Activated B cell treated with CpG ODN at 0.5 μM for 24 hours (primary cell): Measurements from ENCODE around the gene SWI5. TPM values are rescaled to one million over a fixed set of nuclear protein-coding genes. Genes with fewer than 3 reads are reported as not detected.

Source experiments
- ATAC-seq: fragments of 200-7000 bp; cut with Tn5 transposase; one replicate; pipeline ENCODE4 v1.10.0; 2021; ENCODE audit warnings: low read depth, mild to moderate bottlenecking, moderate library complexity
- CTCF ChIA-PET: fragments of 350-600 bp; sonication (Branson Sonifier 250); formaldehyde crosslinking; loops from one replicate; lab custom pipeline; 2021; ENCODE audit warnings: antibody characterized with exemption; lab: Charles Lee
- POLR2A ChIA-PET: fragments of 350-600 bp; sonication (Branson Sonifier 250); formaldehyde crosslinking; loops from one replicate; lab custom pipeline; 2021; ENCODE audit warnings: antibody characterized with exemption; lab: Charles Lee
- DNase-seq: peaks from one replicate; pipeline ENCODE4 v3.0.0; 2022
- H3K27ac Mint-ChIP-seq: one replicate; pipeline ENCODE4 v1.8.0; 2020; ENCODE audit warnings: mixed read lengths
- H3K27me3 Mint-ChIP-seq: one replicate; pipeline ENCODE4 v1.8.0; 2021; ENCODE audit warnings: mixed read lengths
- H3K36me3 Mint-ChIP-seq: one replicate; pipeline ENCODE4 v1.8.0; 2021; ENCODE audit warnings: low read depth, mixed read lengths
- H3K4me1 Mint-ChIP-seq: one replicate; pipeline ENCODE4 v1.8.0; 2021; ENCODE audit warnings: mixed read lengths
- H3K4me3 Mint-ChIP-seq: one replicate; pipeline ENCODE4 v1.8.0; 2020; ENCODE audit warnings: mild to moderate bottlenecking, mixed read lengths
- H3K9me3 Mint-ChIP-seq: one replicate; pipeline ENCODE4 v1.8.0; 2020; ENCODE audit warnings: mixed read lengths
- CTCF ChIP-seq: fragments of 200-600 bp; IDR thresholded peaks from one replicate; pipeline ENCODE4 v1.8.0; 2022; ENCODE audit warnings: antibody characterized with exemption, mild to moderate bottlenecking
- intact Hi-C: fragments of 100-400 bp; cut with micrococcal nuclease; formaldehyde crosslinking; loops from one replicate; pipeline ENCODE4 v1.15.1; 2024
- total RNA-seq: library from RNA; stranded (reverse); gene quantifications from 2 replicates; pipeline ENCODE4 v1.2.3, GENCODE V29; 2022

The SWI5 gene
- total RNA-seq, 1 donor from 2014 or later = 7.2 TPM

DNA sequence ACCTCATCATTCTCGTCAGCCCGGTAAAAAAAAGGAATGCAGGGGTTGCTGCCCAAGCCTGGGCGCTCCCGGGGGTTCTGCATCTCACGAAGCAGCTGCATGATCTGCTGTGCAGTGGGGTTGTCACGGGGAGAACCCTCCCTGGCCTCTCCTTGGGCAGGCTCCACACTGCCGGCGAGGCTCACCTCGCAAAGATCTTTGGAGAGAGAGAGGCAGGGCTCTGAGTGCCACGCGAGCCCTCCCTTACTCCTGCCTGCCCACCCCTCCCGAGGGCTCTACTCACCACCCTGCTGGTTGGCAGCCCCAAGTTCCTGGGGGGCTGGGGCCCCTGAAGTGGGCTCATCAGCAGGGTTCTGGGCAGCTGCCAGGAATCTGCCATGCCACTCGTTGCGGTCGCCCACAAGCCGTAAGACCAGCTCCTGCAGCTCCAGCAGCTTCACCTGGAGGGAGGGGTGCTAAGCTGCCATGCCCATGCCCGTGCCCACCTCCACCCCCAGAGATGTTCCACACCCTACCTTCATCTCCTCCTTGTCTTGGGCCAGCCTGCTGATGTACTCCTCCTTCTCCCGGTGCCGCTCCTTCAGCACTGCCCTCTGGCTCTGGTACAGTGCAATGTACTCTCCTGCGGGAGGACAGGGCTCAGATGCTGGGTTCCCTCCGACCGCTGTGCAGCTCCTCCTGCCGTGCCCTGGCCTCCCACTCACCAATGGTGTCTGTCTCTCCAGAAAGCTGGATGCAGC lies 18.8 kb upstream of the SWI5 start:
- H3K4me3 Mint-ChIP-seq = no peak overlapping the region
- CTCF ChIA-PET = interaction anchor here (0.6 kb wide), 1 partner anchor 620 kb away, joined by 3 read pairs; no protein-coding TSS in a partner anchor

GRCh38 chr9:128257907-128258306 lies 18.2 kb upstream of the SWI5 start:
- POLR2A ChIA-PET = interaction anchor here (0.6 kb wide), 1 partner anchor 115 kb away, joined by 3 read pairs; no protein-coding TSS in a partner anchor
- H3K27me3 Mint-ChIP-seq = peaks cover 2% of the 10 kb centered on the region
- no peak for DNase-seq
- TF ChIP-seq CTCF = no peak
- CTCF ChIA-PET = interaction anchor here (0.6 kb wide), 1 partner anchor 620 kb away, joined by 3 read pairs; no protein-coding TSS in a partner anchor
- H3K4me3 Mint-ChIP-seq = no peak overlapping the region
- H3K36me3 Mint-ChIP-seq = peaks cover 50% of the 10 kb centered on the region
- no peaks in the 10 kb centered on the region for H3K9me3 Mint-ChIP-seq
- peaks cover 6% of the 10 kb centered on the region for H3K4me1 Mint-ChIP-seq
- intact Hi-C loops = no loop called here
- no peak overlapping the region for H3K27ac Mint-ChIP-seq
- ATAC-seq = no peak

More for the DNA sequence above, 18.8 kb upstream of the SWI5 start:
- Mint-ChIP-seq H3K27ac (no peak overlapping the region), H3K36me3 (peaks cover 43% of the 10 kb centered on the region), H3K9me3 (no peaks in the 10 kb centered on the region), H3K27me3 (peaks cover 2% of the 10 kb centered on the region), H3K4me1 (peaks cover 10% of the 10 kb centered on the region)
- ATAC-seq = no peak
- POLR2A ChIA-PET = interaction anchor here (0.6 kb wide), 1 partner anchor 115 kb away, joined by 3 read pairs; no protein-coding TSS in a partner anchor
- intact Hi-C loops = no loop called here
- no peak for TF ChIP-seq CTCF
- DNase-seq = no peak

DNA sequence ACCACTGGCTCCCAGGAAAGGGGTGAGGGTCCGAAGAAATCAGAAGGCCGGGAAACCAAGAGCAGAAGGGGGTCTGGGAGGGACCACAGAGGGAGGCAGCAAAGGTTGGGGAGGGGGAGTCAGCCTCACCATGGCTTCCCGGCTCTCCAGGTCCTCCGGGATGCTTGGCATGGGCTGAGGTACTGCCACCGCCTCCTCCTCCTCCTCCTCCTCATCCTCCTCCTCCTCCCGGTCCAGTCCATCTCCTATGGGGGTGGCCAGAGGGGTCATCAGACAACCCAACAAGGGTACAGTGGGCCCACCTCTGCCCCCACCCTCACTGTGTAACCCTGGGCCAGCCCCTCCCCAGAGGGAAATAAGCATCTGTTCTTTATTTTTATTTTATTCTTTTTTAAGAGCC lies 17.8 kb upstream of the SWI5 start:
- Mint-ChIP-seq H3K27ac (no peak overlapping the region), H3K9me3 (no peaks in the 10 kb centered on the region), H3K27me3 (peaks cover 2% of the 10 kb centered on the region), H3K4me3 (no peak overlapping the region), H3K36me3 (peaks cover 53% of the 10 kb centered on the region), H3K4me1 (peaks cover 2% of the 10 kb centered on the region)
- DNase-seq (no peak), ATAC-seq (no peak)
- CTCF ChIA-PET = no interaction called here
- POLR2A ChIA-PET = no interaction called here
- no peak for TF ChIP-seq CTCF
- intact Hi-C loops = no loop called here

GRCh38 chr9:128259156-128259555 lies 16.9 kb upstream of the SWI5 start:
- Mint-ChIP-seq H3K36me3 (peaks cover 53% of the 10 kb centered on the region), H3K27ac (no peak overlapping the region), H3K4me1 (peaks cover 1% of the 10 kb centered on the region), H3K27me3 (peaks cover 2% of the 10 kb centered on the region), H3K4me3 (no peak overlapping the region), H3K9me3 (no peaks in the 10 kb centered on the region)
- DNase-seq (no peak), ATAC-seq (no peak)
- intact Hi-C loops = no loop called here
- POLR2A ChIA-PET = no interaction called here
- CTCF ChIA-PET = interaction anchor here (0.8 kb wide), 1 partner anchor 9 kb away, joined by 3 read pairs; no protein-coding TSS in a partner anchor
- TF ChIP-seq CTCF = no peak

GRCh38 chr9:128260340-128260739 lies 15.7 kb upstream of the SWI5 start:
- TF ChIP-seq CTCF = no peak
- CTCF ChIA-PET = no interaction called here
- POLR2A ChIA-PET = interaction anchor here (0.6 kb wide), 1 partner anchor 477 kb away, joined by 4 read pairs; no protein-coding TSS in a partner anchor

More at GRCh38 chr9:128260340-128260739, 15.7 kb upstream of the SWI5 start:
- no peak for DNase-seq
- H3K27ac Mint-ChIP-seq = no peak overlapping the region
- peaks cover 60% of the 10 kb centered on the region for H3K36me3 Mint-ChIP-seq
- intact Hi-C loops = no loop called here
- H3K4me1 Mint-ChIP-seq = no peaks in the 10 kb centered on the region
- no peaks in the 10 kb centered on the region for H3K27me3 Mint-ChIP-seq
- H3K9me3 Mint-ChIP-seq = no peaks in the 10 kb centered on the region
- no peak overlapping the region for H3K4me3 Mint-ChIP-seq
- no peak for ATAC-seq
